ENCODE measurements around the gene SELENOO. TPM values are rescaled to one million over a fixed set of nuclear protein-coding genes. Genes with fewer than 3 reads are reported as not detected.

Gene SELENOO
- total RNA-seq, 1 donor from 2014 or later: 24.0 TPM

GRCh38 chr22:50246242-50247175, 45.7 kb downstream of the SELENOO start:
- H3K27ac Mint-ChIP-seq: peak overlapping the region; percentile 48
- DNase-seq: peak; percentile 68
- H3K4me3 Mint-ChIP-seq: peak overlapping the region; percentile 97
- no peaks in the 10 kb centered on the region for H3K9me3 Mint-ChIP-seq
- intact Hi-C loops (cut with micrococcal nuclease): no loop called here
- H3K36me3 Mint-ChIP-seq (ENCODE audit: low read depth): peaks cover 17% of the 10 kb centered on the region
- H3K4me1 Mint-ChIP-seq: peaks cover 17% of the 10 kb centered on the region
- H3K27me3 Mint-ChIP-seq: peaks cover 2% of the 10 kb centered on the region

- peaks cover 13% of the 10 kb centered on the region for H3K36me3 Mint-ChIP-seq (ENCODE audit: low read depth)
- H3K4me3 Mint-ChIP-seq: peak overlapping the region; percentile 47
- intact Hi-C loops (cut with micrococcal nuclease): no loop called here
- H3K27ac Mint-ChIP-seq: peak overlapping the region; percentile 68
- H3K4me1 Mint-ChIP-seq: peaks cover 9% of the 10 kb centered on the region
- H3K27me3 Mint-ChIP-seq: peaks cover 2% of the 10 kb centered on the region
- no peaks in the 10 kb centered on the region for H3K9me3 Mint-ChIP-seq
- peak; percentile 87 for DNase-seq
Measured at GRCh38 chr22:50247748-50248147, 46.9 kb downstream of the SELENOO start.

GRCh38 chr22:50248196-50249081, 47.6 kb downstream of the SELENOO start:
- peaks cover 2% of the 10 kb centered on the region for H3K27me3 Mint-ChIP-seq
- peaks cover 13% of the 10 kb centered on the region for H3K36me3 Mint-ChIP-seq (ENCODE audit: low read depth)
- H3K4me1 Mint-ChIP-seq: peaks cover 8% of the 10 kb centered on the region
- no peak overlapping the region for H3K27ac Mint-ChIP-seq
- no peak for DNase-seq
- no peaks in the 10 kb centered on the region for H3K9me3 Mint-ChIP-seq
- intact Hi-C loops (cut with micrococcal nuclease): no loop called here
- no peak overlapping the region for H3K4me3 Mint-ChIP-seq

GRCh38 chr22:50249341-50250248, 48.8 kb downstream of the SELENOO start:
- intact Hi-C loops (cut with micrococcal nuclease): loop anchor here (2.0 to 5.0 kb wide), 5 partner anchors 21 to 443 kb away; partner anchors contain the start of genes DENND6B, LMF2, MAPK11 and NCAPH2
- peak overlapping the region; percentile 84 for H3K4me3 Mint-ChIP-seq
- H3K9me3 Mint-ChIP-seq: no peaks in the 10 kb centered on the region
- peaks cover 11% of the 10 kb centered on the region for H3K36me3 Mint-ChIP-seq (ENCODE audit: low read depth)
- H3K4me1 Mint-ChIP-seq: peaks cover 6% of the 10 kb centered on the region
- H3K27ac Mint-ChIP-seq: peak overlapping the region; percentile 37
- H3K27me3 Mint-ChIP-seq: peaks cover 2% of the 10 kb centered on the region
- DNase-seq: no peak

- intact Hi-C loops (cut with micrococcal nuclease): loop anchor here (2.0 to 5.0 kb wide), 5 partner anchors 21 to 442 kb away; partner anchors contain the start of genes DENND6B, LMF2, MAPK11 and NCAPH2
- Mint-ChIP-seq H3K36me3 (ENCODE audit: low read depth) (peaks cover 8% of the 10 kb centered on the region), H3K9me3 (no peaks in the 10 kb centered on the region), H3K27ac (peak overlapping the region; percentile 37), H3K4me3 (peak overlapping the region; percentile 84), H3K4me1 (peaks cover 3% of the 10 kb centered on the region), H3K27me3 (no peaks in the 10 kb centered on the region)
- DNase-seq: peak; percentile 61
Measured at GRCh38 chr22:50250249-50250554, 49.4 kb downstream of the SELENOO start.

GRCh38 chr22:50250555-50251476, 50.0 kb downstream of the SELENOO start, which contains the start of gene HDAC10:
TSS of gene HDAC10 (minus strand) at chr22:50251265. CDS start at chr22:50251032, 233 bp downstream.
- peaks cover 8% of the 10 kb centered on the region for H3K36me3 Mint-ChIP-seq (ENCODE audit: low read depth)
- H3K27me3 Mint-ChIP-seq: no peaks in the 10 kb centered on the region
- H3K27ac Mint-ChIP-seq: peak within 1 kb of the TSS; percentile 80
- intact Hi-C loops (cut with micrococcal nuclease): loop anchor here (2.0 to 5.0 kb wide), 5 partner anchors 20 to 441 kb away; partner anchors contain the start of genes DENND6B, LMF2, MAPK11 and NCAPH2
- peak; percentile 96 for DNase-seq
- H3K4me3 Mint-ChIP-seq: peak within 1 kb of the TSS; percentile 84
- peaks cover 3% of the 10 kb centered on the region for H3K4me1 Mint-ChIP-seq
- no peaks in the 10 kb centered on the region for H3K9me3 Mint-ChIP-seq

- peak overlapping the region; percentile 84 for H3K4me3 Mint-ChIP-seq
Measured at GRCh38 chr22:50251477-50252081, 50.8 kb downstream of the SELENOO start.

GRCh38 chr22:50252082-50253045, 51.6 kb downstream of the SELENOO start:
- Mint-ChIP-seq H3K4me1 (peaks cover 1% of the 10 kb centered on the region), H3K27me3 (no peaks in the 10 kb centered on the region), H3K27ac (no peak overlapping the region), H3K4me3 (peak overlapping the region; percentile 17), H3K36me3 (ENCODE audit: low read depth) (peaks cover 3% of the 10 kb centered on the region), H3K9me3 (no peaks in the 10 kb centered on the region)
- intact Hi-C loops (cut with micrococcal nuclease): loop anchor here (1.0 to 5.0 kb wide), 4 partner anchors 75 to 440 kb away; partner anchors contain the start of genes DENND6B, LMF2 and NCAPH2
- DNase-seq: peak; percentile 90

More at GRCh38 chr22:50251477-50252081, 50.8 kb downstream of the SELENOO start:
- no peak overlapping the region for H3K27ac Mint-ChIP-seq
- no peaks in the 10 kb centered on the region for H3K9me3 Mint-ChIP-seq
- no peaks in the 10 kb centered on the region for H3K27me3 Mint-ChIP-seq
- H3K36me3 Mint-ChIP-seq (ENCODE audit: low read depth): peaks cover 8% of the 10 kb centered on the region
- DNase-seq: no peak
- peaks cover 3% of the 10 kb centered on the region for H3K4me1 Mint-ChIP-seq
- intact Hi-C loops (cut with micrococcal nuclease): loop anchor here (1.0 to 5.0 kb wide), 6 partner anchors 19 to 441 kb away; partner anchors contain the start of genes DENND6B, LMF2, MAPK11 and NCAPH2

- intact Hi-C loops (cut with micrococcal nuclease): loop anchor here (5.0 kb wide), 3 partner anchors 74 to 439 kb away; partner anchors contain the start of genes DENND6B, LMF2 and NCAPH2
- Mint-ChIP-seq H3K4me3 (no peak overlapping the region), H3K36me3 (ENCODE audit: low read depth) (no peaks in the 10 kb centered on the region), H3K27me3 (no peaks in the 10 kb centered on the region), H3K4me1 (no peaks in the 10 kb centered on the region), H3K9me3 (no peaks in the 10 kb centered on the region), H3K27ac (no peak overlapping the region)
- no peak for DNase-seq
Measured at GRCh38 chr22:50253046-50253915, 52.5 kb downstream of the SELENOO start.

GRCh38 chr22:50253941-50254340, 53.1 kb downstream of the SELENOO start:
- no peaks in the 10 kb centered on the region for H3K4me1 Mint-ChIP-seq
- no peaks in the 10 kb centered on the region for H3K36me3 Mint-ChIP-seq (ENCODE audit: low read depth)
- no peak overlapping the region for H3K4me3 Mint-ChIP-seq
- no peaks in the 10 kb centered on the region for H3K9me3 Mint-ChIP-seq
- H3K27ac Mint-ChIP-seq: no peak overlapping the region
- DNase-seq: no peak
- peaks cover under 1% of the 10 kb centered on the region for H3K27me3 Mint-ChIP-seq
- intact Hi-C loops (cut with micrococcal nuclease): loop anchor here (5.0 kb wide), 3 partner anchors 73 to 438 kb away; partner anchors contain the start of genes DENND6B, LMF2 and NCAPH2

Measured in activated CD4-positive, alpha-beta T cell treated with anti-CD3 and anti-CD28 coated beads, Interleukin-2, amount 10 ng/mL, durations not matched to agents 24 days and 14 days (primary cell).